Measurements from ENCODE around the gene IKZF2.

The IKZF2 gene

GRCh38 chr2:212995920-212996319, 155.5 kb downstream of the IKZF2 start:
- Histone ChIP-seq H3K4me1 (ENCODE audit: low read depth, poor library complexity, severe bottlenecking) (peaks cover 1% of the 10 kb centered on the region), H3K27me3 (ENCODE audit: insufficient read depth, low read depth) (no peaks in the 10 kb centered on the region), H3K4me3 (IDR thresholded peaks at IDR 0.05; ENCODE audit: insufficient read depth, low read depth, low read length) (no peak overlapping the region), H3K36me3 (ENCODE audit: insufficient read depth) (no peaks in the 10 kb centered on the region), H2AFZ (ENCODE audit: low read depth) (no peak overlapping the region), H3K9ac (no peak overlapping the region), H4K20me1 (ENCODE audit: insufficient read depth) (no peaks in the 10 kb centered on the region), H3K79me2 (ENCODE audit: insufficient read depth, low read depth) (no peaks in the 10 kb centered on the region), H3K4me2 (no peak overlapping the region), H3K27ac (no peak overlapping the region)
- no peak for TF ChIP-seq CTCF (conservative IDR thresholded peaks at IDR 0.05; ENCODE audit: low read depth, low read length)

GRCh38 chr2:212994976-212995375, 156.4 kb downstream of the IKZF2 start:
- Histone ChIP-seq H3K4me2 (no peak overlapping the region), H3K9ac (no peak overlapping the region), H3K79me2 (ENCODE audit: insufficient read depth, low read depth) (no peaks in the 10 kb centered on the region), H4K20me1 (ENCODE audit: insufficient read depth) (no peaks in the 10 kb centered on the region), H3K4me1 (ENCODE audit: low read depth, poor library complexity, severe bottlenecking) (no peaks in the 10 kb centered on the region), H2AFZ (ENCODE audit: low read depth) (no peak overlapping the region), H3K4me3 (IDR thresholded peaks at IDR 0.05; ENCODE audit: insufficient read depth, low read depth, low read length) (no peak overlapping the region), H3K27me3 (ENCODE audit: insufficient read depth, low read depth) (no peaks in the 10 kb centered on the region), H3K27ac (no peak overlapping the region), H3K36me3 (ENCODE audit: insufficient read depth) (no peaks in the 10 kb centered on the region)
- TF ChIP-seq CTCF (conservative IDR thresholded peaks at IDR 0.05; ENCODE audit: low read depth, low read length) = no peak

DNA sequence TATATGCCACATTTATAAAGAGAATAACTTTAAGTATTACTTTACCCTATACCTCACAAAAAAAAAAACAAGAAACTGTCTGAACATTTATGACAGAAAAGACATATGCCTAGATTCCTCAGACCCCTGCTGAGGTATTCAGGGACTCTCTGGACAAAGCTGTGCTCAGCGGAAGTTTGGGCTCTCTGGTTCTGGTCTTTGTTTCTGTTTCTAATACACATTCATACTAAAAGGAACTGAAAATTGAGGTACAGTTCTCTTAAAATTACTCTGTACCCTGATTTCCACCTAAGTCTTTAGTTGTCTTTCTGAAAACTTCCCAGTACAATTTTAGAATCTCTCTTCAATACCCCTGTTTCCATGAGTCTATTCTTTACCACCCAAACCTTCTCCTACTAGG, 160.3 kb downstream of the IKZF2 start:
- TF ChIP-seq CTCF (conservative IDR thresholded peaks at IDR 0.05; ENCODE audit: low read depth, low read length) = no peak
- no peak overlapping the region for H3K4me2 ChIP-seq
- H3K4me3 ChIP-seq (IDR thresholded peaks at IDR 0.05; ENCODE audit: insufficient read depth, low read depth, low read length) = no peak overlapping the region
- H3K36me3 ChIP-seq (ENCODE audit: insufficient read depth) = no peaks in the 10 kb centered on the region
- H3K27me3 ChIP-seq (ENCODE audit: insufficient read depth, low read depth) = no peaks in the 10 kb centered on the region
- no peaks in the 10 kb centered on the region for H4K20me1 ChIP-seq (ENCODE audit: insufficient read depth)
- H3K4me1 ChIP-seq (ENCODE audit: low read depth, poor library complexity, severe bottlenecking) = no peaks in the 10 kb centered on the region
- no peaks in the 10 kb centered on the region for H3K79me2 ChIP-seq (ENCODE audit: insufficient read depth, low read depth)
- H3K9ac ChIP-seq = no peak overlapping the region
- no peak overlapping the region for H3K27ac ChIP-seq
- H2AFZ ChIP-seq (ENCODE audit: low read depth) = no peak overlapping the region

DNA sequence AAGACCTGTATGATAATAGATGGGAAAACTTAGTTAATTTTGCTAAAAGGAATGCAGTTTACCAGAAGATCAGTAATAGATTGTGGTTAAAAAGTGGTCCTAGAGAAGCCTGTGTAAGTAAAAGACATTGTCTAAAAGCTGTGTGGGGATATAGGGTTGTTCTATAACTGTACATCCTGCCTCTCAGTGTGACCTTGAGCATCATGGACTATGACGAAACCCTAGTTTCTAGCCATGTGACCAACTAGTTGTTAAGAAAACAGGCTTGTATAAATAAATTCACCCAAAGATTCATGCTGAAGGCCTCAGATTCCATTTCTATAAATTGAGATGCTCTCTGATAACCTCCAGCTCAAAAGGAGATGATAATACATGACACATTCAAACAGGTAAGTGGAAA, 160.7 kb downstream of the IKZF2 start:
- H3K79me2 ChIP-seq (ENCODE audit: insufficient read depth, low read depth) = no peaks in the 10 kb centered on the region
- TF ChIP-seq CTCF (conservative IDR thresholded peaks at IDR 0.05; ENCODE audit: low read depth, low read length) = no peak
- no peaks in the 10 kb centered on the region for H3K4me1 ChIP-seq (ENCODE audit: low read depth, poor library complexity, severe bottlenecking)
- H4K20me1 ChIP-seq (ENCODE audit: insufficient read depth) = no peaks in the 10 kb centered on the region
- H3K27me3 ChIP-seq (ENCODE audit: insufficient read depth, low read depth) = no peaks in the 10 kb centered on the region
- H2AFZ ChIP-seq (ENCODE audit: low read depth) = no peak overlapping the region
- no peak overlapping the region for H3K4me3 ChIP-seq (IDR thresholded peaks at IDR 0.05; ENCODE audit: insufficient read depth, low read depth, low read length)
- H3K27ac ChIP-seq = no peak overlapping the region
- H3K4me2 ChIP-seq = no peak overlapping the region
- no peak overlapping the region for H3K9ac ChIP-seq
- H3K36me3 ChIP-seq (ENCODE audit: insufficient read depth) = no peaks in the 10 kb centered on the region

DNA sequence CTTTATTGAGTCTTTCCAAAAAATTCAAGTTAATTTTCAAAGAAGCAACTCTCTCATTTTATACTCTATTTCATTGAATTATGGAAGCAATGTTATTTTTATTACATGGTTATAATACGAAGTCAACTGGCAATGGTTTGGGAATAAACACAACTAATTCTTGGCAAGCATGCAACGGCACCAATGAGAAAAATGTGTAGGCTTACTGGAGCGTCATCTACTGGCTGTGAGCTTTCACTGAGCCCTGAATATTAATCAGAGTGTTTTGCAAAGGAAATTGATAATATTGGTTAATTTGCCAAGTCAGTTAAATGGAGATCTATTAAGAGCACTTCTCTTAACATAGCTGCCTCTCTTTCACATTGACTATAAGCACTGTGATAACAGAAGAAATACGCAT, 163.9 kb downstream of the IKZF2 start:
- Histone ChIP-seq H3K27me3 (ENCODE audit: insufficient read depth, low read depth) (no peaks in the 10 kb centered on the region), H3K4me1 (ENCODE audit: low read depth, poor library complexity, severe bottlenecking) (no peaks in the 10 kb centered on the region), H3K36me3 (ENCODE audit: insufficient read depth) (no peaks in the 10 kb centered on the region), H3K9ac (no peak overlapping the region), H3K79me2 (ENCODE audit: insufficient read depth, low read depth) (no peaks in the 10 kb centered on the region), H3K4me2 (no peak overlapping the region), H2AFZ (ENCODE audit: low read depth) (no peak overlapping the region), H4K20me1 (ENCODE audit: insufficient read depth) (no peaks in the 10 kb centered on the region), H3K4me3 (IDR thresholded peaks at IDR 0.05; ENCODE audit: insufficient read depth, low read depth, low read length) (no peak overlapping the region), H3K27ac (no peak overlapping the region)
- TF ChIP-seq CTCF (conservative IDR thresholded peaks at IDR 0.05; ENCODE audit: low read depth, low read length) = no peak
